ENCODE results near the gene ARHGEF17.

ARHGEF17 gene

DNA sequence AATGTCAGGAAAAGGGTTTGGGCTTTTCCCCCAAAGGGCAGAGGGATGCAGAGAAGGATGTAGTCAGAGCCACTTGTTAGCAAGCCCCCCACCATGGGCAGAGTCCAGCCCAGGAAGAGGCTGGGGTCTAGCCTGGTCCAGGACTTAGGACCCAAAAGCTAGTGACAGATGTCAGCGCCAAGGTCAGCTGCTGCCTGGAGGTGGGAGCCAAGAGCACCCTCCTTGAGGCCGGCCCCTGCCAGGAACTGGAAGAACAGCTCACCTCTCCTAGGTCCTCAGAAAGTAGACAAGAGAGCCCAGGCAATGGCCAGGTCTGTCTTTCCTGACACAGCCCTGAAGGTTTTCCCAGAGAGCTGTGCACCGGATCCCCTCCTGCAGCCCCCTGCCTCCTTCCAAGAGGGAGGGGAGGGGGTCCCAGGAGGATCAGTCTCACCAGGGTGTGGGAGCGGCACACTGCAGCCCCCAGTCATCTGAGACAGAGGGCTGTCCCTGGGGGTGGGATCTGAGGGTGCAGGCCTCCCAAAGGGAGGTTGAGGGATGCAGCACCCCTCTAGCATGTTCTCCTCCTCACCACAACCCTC lies 14.6 kb upstream of the ARHGEF17 start:
- DNase-seq = no peak

DNA sequence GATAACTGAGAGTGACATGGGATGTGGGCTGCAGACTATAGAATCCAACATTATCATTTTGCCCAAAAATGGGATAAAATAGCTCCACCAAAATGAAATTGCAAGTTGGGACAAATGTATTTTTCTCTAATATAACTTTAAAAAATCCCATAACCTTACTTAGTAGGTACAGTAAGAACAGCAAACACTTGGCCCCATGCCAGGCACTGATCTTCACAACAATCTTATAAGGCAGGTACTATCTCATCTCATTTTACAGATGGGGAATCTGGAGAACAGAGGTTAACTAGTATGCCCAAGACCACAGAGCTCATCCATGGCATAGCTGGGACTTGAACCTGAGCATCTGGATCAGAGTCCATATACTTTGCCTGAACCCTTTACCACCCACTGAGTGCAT lies 13.5 kb upstream of the ARHGEF17 start:
- no peak for DNase-seq

DNA sequence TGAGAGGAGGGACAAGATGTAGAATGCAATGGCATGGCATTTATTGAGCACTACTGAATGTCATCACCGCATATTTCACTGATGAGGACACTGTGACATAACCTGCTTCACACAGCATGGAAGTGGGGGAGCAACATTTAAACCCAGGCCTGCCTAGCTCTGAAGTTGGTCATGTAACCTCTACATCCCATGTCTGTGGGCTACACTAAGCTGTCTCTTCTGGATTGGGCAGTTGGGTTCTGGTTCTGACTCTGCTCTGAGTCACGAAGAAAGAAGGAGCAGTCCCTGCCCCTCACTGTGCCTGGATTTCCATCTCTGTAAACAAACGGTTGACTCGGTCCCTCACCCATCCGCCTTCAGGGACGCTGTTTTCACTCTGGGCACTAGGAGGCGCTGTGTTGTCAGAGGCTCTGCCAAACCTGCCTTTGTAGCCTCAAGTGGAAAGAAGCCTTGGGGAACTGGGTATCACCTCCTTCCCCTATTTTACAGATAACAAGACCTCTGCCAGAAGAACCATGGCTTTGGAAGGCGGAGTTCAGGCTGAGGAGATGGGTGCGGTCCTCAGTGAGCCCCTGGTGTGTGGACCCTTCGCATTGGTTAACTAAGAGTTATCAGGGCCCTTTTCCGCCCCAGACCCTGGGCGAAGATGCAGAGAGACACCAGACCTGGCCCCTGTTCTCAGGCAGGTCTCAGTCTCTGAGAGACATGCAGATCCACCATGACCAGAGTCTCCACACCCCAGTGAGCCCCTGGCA lies 12.7 kb upstream of the ARHGEF17 start:
- DNase-seq = peak; percentile 87

DNA sequence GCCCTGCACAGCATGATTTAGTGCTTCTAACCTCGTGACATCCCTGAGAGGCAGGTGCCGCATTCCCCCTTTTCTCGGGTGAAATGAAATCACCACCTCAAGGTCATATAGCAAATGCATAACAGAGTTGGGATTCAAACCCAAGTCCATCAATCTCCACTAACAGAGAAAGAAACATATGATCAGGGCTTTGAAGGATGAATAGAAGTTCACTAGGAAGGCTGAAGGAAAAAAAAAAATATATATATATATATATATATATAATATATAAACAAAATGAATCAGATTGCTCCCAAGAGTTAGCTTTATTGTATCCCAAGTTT lies 12.1 kb upstream of the ARHGEF17 start:
- DNase-seq = no peak

DNA sequence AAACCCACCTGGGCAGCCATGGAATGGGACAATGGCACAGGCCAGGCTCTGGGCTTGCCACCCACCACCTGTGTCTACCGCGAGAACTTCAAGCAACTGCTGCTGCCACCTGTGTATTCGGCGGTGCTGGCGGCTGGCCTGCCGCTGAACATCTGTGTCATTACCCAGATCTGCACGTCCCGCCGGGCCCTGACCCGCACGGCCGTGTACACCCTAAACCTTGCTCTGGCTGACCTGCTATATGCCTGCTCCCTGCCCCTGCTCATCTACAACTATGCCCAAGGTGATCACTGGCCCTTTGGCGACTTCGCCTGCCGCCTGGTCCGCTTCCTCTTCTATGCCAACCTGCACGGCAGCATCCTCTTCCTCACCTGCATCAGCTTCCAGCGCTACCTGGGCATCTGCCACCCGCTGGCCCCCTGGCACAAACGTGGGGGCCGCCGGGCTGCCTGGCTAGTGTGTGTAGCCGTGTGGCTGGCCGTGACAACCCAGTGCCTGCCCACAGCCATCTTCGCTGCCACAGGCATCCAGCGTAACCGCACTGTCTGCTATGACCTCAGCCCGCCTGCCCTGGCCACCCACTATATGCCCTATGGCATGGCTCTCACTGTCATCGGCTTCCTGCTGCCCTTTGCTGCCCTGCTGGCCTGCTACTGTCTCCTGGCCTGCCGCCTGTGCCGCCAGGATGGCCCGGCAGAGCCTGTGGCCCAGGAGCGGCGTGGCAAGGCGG lies 11.4 kb upstream of the ARHGEF17 start:
- DNase-seq = no peak

DNA sequence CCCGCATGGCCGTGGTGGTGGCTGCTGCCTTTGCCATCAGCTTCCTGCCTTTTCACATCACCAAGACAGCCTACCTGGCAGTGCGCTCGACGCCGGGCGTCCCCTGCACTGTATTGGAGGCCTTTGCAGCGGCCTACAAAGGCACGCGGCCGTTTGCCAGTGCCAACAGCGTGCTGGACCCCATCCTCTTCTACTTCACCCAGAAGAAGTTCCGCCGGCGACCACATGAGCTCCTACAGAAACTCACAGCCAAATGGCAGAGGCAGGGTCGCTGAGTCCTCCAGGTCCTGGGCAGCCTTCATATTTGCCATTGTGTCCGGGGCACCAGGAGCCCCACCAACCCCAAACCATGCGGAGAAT lies 10.9 kb upstream of the ARHGEF17 start:
- DNase-seq = no peak

DNA sequence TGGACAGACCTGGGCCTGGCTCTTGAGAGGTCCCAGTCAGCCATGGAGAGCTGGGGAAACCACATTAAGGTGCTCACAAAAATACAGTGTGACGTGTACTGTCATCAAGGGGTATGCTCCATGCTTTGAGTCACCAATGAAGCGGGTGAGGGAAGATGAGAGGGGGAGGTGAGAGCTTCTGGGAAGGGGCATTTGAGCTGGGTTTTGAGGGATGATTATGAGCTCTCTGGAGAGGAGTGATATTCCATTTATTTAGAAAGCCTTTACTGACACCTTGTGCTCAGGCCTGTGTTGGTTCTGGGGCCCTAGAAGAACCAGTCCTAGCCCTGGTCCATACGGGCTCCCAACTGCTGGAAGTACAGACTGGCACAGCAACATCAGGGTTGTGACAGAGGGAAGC lies 10.4 kb upstream of the ARHGEF17 start:
- DNase-seq = no peak

DNA sequence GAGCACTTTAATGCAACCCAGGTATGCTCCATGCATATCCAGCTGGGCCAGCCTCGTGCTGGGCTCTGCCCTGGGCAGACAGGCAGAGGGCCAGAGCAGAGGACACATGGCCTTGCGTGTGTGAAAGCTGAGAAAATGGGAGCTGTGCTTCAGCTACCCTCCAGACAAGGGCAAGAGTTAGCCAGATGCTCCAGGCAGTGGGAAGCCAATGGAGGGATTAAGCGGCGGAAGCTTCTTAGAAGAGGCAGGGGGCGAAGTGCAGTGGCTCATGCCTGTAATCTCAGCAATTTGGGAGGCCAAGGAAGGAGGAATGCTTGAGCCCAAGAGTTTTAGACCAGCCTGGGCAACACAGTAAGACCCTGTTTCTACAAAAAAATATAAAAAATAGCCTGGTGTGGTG lies 9.8 kb upstream of the ARHGEF17 start:
- no peak for DNase-seq

DNA sequence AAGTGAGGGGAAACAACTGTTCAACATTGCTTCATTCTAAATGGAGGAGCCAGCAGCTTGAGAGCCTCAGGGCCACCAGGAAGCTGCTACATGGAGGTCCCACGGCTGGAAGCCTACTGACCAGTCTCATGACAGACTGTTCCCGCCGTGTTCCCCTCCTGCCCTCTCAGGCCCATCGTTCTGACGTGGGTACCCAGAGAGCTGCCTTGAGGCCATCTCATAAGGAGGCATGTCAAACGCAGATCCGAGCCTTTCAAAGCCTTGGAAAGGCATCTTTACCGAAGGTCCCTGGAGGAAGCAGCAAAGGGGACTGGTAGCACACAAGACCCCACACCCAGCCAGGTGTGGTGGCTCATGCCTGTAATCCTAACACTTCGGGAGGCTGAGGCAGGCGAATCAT lies 8.3 kb upstream of the ARHGEF17 start:
- no peak for DNase-seq

DNA sequence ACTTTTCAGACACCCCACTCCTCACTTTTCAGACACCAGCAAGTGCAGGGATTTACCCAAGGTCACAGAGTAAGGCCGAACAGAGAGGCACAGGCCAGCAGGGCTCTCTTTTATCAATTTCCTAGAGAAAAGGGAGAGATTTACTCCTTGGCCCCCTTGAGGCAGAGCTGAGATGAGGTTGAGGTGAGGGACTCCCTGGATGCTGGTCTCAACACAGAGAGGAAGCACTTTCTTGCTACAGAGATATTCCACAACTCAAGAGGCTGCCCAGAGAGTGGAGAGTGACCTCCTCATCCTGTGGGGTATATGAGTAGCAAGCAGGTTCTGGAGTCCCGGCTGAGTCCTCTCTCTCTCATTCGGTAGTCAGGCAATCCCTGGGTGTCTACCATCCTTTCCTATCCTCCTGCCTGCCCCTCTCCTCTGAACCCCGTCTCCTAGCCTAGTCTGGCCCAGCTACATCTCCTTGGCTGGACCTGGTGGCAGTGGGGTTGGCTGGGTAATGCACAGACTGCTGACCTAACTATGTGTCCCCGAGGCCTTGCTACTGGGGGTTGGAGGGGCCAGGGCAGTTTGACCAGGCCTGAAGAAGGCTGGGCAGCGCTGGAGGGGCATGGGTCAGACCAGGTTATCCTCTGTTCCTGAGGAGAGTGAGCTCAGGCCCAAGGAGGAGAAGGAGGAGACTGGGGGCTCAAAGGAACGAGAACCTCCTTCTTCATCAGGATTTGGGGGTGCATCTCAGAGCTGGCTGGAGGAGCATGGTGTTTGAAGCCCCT lies 1.8 kb upstream of the ARHGEF17 start:
- DNase-seq = peak; percentile 47

DNA sequence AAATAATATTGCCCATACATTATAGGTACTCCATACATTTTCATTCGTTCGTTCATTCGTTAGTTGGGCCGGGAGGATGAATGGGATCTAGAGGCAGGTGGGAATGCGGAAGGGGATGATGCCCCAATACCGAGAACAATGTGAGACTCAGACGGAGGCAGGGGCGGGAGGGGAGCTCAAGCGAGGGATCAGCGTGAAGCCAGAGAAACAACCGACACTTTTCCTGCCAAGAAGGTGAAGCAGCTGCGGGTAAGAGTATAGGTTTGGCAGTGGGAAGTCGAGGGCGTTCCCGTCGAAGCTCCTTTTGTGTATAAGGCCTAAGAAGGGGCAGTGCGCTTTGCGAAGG lies 1.1 kb upstream of the ARHGEF17 start:
- no peak for DNase-seq

DNA sequence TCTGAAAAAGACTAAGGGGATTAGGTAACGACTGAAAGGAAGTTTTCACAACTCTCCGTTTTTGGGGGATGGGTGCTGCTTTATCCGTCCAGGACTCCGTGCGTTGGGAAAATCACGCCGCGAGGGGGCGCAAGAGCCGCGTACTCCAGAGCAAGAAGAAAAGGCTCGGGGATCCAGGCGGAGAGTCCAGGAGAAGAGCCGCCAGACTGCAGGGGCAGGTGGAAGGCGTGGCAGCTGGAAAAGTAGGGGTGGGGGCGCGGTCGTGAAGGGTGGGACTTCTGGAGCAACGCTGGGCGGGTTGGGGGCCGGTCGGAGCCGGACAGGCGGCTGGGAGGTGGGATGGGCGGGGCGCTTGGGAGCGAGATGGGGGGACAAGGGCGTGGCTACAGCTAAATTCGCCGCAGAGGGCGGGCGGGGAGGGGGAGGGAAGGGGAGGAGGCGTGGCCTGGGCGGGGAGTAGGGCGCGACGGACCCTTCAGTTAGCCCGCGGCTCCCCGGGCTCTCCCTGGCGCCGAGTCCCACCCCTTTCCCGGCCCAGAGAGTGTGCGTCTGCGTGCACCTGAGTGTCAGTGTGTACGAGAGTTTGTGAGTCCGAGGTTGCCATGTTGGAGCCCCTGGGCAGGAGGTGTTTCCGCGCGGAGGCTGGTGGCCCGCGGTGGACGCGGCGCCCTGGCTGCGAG lies 613 bp upstream of the ARHGEF17 start:
- DNase-seq = peak; percentile 95

DNA sequence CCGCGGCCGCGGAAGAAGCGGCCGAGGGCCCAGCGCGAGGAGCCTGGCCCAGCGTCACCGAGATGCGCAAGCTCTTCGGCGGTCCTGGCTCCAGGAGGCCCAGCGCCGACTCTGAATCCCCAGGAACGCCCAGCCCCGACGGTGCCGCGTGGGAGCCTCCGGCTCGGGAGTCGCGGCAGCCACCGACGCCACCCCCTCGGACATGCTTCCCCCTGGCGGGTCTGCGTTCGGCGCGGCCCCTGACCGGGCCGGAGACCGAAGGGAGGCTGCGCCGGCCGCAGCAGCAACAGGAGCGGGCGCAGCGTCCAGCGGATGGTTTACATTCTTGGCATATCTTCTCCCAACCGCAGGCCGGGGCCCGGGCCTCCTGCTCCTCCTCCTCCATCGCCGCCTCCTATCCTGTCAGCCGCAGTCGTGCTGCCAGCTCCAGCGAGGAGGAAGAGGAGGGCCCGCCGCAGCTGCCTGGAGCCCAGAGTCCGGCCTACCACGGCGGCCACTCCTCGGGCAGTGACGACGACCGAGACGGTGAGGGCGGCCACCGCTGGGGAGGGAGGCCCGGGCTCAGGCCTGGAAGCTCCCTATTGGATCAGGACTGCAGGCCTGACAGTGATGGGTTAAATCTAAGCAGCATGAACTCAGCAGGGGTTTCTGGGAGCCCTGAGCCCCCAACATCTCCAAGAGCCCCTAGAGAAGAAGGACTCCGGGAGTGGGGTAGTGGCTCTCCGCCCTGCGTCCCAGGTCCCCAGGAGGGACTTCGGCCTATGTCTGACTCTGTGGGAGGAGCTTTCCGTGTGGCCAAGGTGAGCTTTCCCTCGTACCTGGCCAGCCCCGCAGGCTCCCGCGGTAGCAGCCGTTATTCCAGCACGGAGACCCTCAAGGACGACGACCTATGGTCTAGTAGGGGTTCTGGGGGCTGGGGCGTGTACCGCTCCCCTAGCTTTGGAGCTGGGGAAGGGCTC lies 1.2 kb downstream of the ARHGEF17 start:
- peak; percentile 58 for DNase-seq

DNA sequence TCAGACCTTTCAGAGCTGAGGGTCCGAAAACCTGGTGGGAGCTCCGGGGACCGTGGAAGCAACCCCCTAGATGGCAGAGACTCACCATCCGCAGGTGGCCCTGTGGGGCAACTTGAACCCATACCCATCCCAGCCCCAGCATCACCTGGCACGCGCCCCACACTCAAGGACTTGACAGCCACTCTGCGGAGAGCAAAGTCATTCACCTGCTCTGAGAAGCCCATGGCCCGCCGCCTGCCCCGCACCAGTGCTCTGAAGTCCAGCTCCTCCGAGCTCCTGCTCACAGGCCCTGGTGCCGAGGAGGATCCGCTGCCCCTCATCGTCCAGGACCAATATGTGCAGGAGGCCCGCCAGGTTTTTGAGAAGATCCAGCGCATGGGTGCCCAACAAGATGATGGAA lies 2.0 kb downstream of the ARHGEF17 start:
- no peak for DNase-seq

DNA sequence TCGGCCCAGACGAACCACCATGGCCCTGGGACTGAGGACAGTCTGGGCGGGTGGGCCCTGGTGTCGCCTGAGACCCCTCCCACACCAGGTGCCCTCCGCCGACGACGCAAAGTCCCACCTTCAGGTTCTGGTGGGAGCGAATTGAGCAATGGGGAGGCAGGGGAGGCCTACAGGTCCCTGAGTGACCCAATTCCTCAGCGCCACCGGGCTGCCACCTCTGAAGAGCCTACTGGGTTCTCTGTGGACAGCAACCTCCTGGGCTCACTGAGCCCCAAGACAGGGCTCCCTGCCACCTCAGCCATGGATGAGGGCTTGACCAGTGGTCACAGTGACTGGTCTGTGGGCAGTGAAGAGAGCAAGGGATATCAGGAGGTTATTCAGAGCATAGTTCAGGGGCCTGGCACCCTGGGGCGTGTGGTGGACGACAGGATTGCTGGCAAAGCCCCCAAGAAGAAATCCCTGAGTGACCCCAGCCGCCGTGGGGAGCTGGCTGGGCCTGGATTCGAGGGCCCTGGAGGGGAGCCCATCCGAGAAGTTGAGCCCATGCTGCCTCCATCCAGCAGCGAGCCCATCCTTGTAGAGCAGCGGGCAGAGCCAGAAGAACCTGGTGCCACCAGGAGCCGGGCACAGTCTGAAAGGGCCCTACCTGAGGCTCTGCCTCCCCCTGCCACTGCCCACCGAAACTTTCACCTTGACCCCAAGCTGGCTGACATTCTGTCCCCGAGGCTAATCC lies 2.8 kb downstream of the ARHGEF17 start:
- no peak for DNase-seq

DNA sequence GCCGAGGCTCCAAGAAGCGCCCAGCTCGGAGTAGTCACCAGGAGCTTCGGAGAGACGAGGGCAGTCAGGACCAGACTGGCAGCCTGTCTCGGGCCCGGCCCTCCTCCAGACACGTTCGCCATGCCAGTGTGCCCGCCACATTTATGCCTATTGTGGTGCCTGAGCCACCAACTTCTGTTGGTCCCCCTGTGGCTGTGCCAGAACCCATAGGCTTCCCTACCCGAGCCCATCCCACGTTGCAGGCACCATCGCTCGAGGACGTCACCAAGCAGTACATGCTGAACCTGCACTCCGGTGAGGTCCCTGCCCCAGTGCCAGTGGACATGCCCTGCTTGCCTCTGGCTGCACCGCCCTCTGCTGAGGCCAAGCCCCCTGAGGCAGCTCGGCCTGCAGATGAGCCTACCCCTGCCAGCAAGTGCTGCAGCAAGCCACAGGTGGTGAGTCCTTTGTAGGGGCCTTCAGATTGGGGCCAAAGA lies 3.4 kb downstream of the ARHGEF17 start:
- no peak for DNase-seq

DNA sequence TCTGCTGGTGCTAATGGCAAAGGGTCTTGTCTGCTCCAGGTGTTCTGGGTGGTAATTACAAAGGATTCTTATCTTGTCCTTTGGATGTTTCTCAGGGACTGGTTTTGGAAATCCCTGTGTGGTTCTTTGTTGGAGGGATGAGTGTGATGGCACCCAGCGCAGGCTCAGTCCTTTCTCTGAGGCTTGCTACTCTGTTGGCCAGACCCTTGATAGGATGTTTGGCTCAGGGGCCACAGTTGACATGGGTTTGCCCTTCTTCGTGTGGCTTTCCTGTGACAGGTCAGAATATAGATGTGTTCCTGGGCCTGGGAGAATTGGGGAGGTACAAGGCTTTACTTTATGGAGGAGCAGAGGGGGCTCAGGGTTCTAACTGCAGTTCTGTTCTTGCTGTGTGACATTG lies 4.0 kb downstream of the ARHGEF17 start:
- DNase-seq = no peak

DNA sequence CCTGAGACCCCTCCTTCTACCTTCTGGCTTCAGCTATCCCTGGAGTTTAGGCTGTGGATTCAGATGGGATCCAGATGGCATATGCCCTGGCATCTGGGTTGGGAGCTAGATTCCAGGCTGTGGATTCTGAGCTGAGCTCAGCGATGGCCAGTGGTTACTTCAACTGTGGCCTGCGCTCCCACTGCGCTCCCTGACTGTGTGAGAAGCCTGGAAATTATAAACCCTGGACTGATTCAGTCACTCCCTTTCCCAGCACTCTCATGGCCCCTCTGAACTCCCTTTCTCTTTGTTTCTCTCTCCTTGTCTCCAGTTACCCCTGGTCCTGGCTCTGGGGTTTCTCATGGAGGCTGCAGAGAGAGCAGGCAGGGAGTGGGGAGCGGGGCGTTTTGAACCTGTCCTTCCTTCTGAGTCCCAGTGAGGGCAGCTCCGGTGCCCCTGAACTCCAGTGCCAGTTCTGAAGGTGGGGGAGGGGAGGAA lies 4.8 kb downstream of the ARHGEF17 start:
- no peak for DNase-seq

DNA sequence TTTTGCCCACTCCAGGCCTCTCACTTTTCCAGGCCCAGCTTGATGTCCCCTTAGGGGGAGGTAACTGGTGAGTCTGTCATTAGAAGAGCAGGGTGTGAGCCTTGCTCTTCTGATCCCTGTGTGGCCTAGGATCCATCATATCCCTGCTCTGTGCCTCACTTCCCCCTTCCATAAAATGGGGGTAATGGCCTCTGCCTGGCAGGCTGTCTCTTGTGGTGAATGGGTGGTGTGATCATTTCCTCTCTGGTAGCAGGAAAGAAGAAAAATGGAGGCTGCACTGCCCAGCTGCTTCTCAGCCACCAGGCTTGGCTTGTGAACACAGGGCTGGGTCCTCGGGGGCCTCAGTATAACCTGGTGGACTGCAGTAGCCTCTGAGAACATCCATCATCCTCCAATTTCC lies 5.6 kb downstream of the ARHGEF17 start:
- no peak for DNase-seq

DNA sequence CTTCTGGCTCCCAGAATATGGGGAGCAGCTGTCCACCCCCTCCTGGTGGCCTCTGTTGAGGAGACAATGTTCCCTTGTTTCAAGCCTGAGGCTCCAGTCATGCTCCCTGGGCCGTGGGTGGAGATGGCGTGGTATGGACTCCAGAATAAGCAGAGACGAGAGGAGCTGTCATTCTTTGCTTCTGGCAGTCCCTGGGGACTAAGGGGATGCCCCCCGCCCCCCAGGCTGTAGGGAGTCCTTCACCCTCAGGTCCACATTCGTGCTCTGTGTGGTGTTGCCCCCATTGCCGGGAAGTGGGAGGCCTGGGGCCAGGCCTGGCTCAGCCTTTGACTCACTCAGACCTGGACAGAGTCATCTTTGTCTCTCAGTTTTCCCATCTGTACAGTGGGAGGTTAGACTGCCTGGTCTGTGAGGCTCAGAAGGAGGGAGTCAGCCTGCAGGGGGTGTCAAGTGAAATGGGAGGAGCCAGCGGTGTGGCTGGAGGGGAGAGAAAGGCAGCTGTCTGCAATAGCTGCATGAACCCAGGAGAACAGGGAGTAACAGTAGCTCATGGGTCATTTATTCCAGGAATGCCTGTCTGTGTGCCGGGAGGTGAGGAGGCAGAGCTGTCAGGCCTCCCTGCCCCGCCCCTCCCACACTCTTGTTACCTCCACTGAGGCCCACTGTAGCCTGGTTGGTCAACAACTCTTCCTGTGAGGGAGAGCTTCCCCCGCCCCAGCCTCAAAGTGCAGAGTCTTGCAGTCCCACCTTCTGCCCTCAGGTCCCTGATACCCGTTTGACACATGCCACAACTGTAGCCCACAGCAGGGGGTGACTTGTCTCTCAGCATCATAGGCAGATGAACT lies 6.3 kb downstream of the ARHGEF17 start:
- no peak for DNase-seq
